ENCODE data around the gene ST8SIA4.
"Not testable (repeated sequence)": the region's sequence is repeated elsewhere in the genome, so short reads cannot be mapped to it uniquely, and the experiment has no call there.

Gene ST8SIA4

DNA sequence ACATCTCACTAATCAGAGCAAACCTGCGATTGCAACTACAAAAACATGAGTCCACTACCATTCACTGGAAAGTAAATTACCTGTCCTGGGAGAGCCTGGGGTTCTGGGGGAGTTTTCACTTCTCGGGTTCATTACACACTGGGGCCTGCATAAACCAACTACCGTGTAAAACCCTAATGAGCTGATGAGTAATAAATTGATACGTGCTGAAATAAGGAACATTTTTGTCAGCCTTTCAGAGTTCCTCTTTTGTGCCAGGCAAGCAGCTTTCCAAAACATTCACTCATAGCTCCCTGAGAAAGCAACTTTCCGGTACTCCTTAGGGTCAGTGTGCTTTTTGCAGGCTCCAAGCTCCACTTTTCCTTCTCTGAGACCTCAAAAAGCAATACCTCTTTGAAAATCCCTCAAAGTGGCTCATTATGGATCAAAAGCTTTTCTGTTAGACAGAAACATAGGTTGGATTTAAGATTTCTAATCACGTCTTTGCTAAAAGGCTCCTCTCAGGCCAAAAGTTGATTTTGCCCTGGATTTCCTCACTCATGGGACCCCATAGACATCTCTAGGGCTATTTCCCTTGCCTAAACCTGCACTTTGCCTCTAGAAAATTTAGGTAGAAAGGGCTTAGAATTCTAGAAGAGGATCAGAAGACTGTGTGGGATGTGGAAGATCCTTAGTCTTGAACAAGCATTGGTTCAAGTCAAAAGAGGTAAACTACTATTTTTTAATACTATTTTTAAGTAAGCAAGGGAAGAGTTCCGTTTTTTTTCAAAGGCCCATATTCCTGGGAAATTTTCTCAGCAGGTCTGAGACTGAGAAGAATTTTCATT lies 74.8 kb downstream of the ST8SIA4 start:
- DNase-seq (ENCODE audit: low read depth), result no peak

GRCh38 chr5:100827481-100827889 lies 75.6 kb downstream of the ST8SIA4 start:
- no peak for DNase-seq (ENCODE audit: low read depth)

- no peak for DNase-seq (ENCODE audit: low read depth)
These were observed 76.9 kb downstream of the ST8SIA4 start for GRCh38 chr5:100826133-100826532.

DNA sequence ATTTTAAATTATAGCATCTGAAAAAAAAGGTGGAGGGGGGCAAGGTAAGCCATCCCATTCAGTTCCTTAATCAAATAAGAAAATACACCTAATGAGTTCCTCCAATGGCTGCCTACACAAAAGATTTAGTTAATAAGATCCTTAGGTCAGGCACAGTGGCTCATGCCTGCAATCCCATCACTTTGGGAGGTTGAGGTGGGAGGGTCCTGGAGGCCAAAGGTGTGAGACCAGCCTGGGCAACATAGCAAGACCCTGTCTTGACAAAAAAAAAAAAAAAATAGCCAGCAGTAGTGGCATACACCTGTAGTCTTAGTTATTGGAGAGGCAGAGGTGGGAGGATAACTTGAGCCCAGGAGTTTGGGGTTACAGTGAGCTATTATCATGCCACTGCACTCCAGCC lies 78.4 kb downstream of the ST8SIA4 start:
- no peak for DNase-seq (ENCODE audit: low read depth)

DNA sequence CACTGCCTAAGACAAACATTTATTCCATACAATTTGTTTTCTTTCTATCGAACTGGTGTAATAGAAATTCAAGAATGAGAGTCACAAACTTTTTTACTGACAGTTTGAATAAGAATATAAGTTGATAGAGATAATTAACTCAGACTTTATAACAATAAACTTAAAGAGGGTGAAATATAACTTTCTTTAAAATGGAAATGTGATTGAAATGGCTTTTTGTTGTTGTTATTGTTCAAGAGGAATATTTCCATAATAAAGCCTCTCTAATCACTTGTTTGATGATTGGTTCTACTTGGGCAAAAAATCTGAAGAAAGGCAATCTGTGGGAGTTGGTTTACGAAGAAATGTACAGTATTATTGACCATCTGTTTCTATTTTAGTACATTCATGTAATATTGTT lies 79.3 kb downstream of the ST8SIA4 start:
- DNase-seq (ENCODE audit: low read depth), result no peak

DNA sequence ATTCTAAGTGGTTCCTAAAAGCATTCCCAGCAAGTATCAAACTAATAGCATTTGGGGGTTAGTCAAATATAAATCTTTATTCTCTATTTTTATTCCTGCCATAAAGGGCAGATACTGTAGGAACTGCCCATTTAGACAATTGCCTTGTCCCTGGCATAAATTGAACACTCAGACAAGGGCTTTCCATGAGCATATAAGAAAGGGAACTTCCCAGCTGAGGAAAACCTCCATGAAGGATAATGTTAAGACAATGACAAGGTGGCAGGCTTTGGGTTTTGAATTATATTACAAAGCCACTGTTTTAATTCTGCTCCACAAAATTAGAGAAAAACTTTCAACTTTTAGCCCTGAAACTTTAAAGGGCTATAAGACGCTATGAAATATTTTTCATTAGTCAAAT lies 81.3 kb downstream of the ST8SIA4 start:
- DNase-seq (ENCODE audit: low read depth), result no peak

GRCh38 chr5:100818340-100818739 lies 84.7 kb downstream of the ST8SIA4 start:
- DNase-seq (ENCODE audit: low read depth), result no peak

DNA sequence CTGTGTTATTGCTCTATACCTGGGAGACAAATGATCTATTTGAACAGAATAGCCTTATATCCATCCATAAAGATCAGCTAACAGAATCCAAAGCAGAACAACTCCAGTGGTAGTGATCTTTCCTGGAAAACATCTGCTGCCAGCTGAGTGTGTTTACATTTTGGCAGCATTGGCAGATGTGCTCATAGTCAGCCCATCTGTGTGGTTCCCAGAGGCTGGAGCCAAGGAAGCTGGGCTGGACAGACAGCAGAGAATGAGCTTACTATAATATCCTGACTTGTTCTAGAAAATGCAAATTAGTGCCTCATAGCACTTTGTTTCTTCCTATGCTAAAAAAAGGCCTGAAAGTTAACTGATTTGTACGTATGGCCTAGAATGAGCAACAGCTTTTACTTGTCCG lies 99.7 kb downstream of the ST8SIA4 start:
- DNase-seq (ENCODE audit: low read depth), result no peak

- DNase-seq (ENCODE audit: low read depth), result no peak
These were observed 100.9 kb downstream of the ST8SIA4 start for GRCh38 chr5:100802208-100802607.

DNA sequence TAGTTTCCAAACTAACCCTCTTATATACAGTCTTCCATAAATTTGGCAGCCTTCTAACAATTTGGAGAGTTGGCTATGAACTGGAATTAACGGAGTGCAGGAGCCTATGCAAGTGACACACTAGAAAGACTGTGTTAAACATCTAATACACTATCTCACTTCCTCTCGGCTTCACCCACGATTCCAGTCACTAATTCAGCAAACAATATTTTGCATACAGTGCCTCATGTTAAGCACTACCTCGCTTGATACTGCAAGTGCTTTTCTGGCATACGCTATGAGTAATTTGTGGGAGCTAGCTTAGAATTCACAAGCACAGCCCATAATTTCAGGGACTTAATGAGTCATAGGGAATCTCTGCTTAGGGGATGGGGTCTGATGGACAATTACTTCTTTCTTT lies 102.5 kb downstream of the ST8SIA4 start:
- DNase-seq (ENCODE audit: low read depth), result no peak

- no peak for DNase-seq (ENCODE audit: low read depth)
These were observed 103.9 kb downstream of the ST8SIA4 start for GRCh38 chr5:100799166-100799565.

- no peak for DNase-seq (ENCODE audit: low read depth)
These were observed 105.2 kb downstream of the ST8SIA4 start for GRCh38 chr5:100797861-100798260.

DNA sequence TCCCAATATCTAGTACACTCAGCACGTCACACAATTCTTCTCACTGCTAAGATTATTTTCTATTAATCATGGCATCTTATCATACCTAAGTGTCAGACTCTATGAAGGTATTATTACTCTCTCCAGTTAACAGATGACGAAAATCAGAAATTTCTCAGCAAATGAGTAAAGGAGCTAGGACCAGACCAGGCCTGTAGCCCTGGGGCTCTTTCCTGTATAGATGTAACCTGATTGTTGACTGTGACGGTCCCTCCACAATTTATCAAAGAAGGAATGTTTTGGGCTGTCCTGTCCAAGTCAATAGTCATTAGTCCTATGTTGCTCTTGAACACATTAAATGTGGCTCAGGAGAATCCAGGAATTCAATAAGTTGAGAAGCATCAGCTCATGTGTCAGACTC lies 106.2 kb downstream of the ST8SIA4 start:
- DNase-seq (ENCODE audit: low read depth), result no peak

GRCh38 chr5:100794844-100795243 lies 108.2 kb downstream of the ST8SIA4 start:
- DNase-seq (ENCODE audit: low read depth), result no peak

DNA sequence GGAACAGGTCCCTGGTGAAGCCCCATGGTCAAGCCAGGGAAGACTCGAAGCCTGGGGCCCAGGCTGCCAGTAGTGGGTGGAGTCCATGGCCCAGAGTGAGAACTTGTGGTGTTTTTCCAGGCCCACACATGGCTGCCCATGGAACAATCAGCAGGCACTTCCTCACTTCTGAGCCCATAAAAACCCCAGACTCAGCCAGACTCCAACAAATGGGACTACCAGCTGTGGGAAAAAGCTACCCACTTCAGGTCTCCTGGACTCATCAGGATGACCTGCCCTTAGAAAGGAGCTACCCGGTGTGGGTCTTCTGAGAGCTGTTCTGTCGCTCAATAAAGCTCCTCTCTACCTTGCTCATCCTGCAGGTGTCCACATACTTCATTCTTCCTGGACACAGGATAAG lies 108.9 kb downstream of the ST8SIA4 start:
- no peak for DNase-seq (ENCODE audit: low read depth)

DNA sequence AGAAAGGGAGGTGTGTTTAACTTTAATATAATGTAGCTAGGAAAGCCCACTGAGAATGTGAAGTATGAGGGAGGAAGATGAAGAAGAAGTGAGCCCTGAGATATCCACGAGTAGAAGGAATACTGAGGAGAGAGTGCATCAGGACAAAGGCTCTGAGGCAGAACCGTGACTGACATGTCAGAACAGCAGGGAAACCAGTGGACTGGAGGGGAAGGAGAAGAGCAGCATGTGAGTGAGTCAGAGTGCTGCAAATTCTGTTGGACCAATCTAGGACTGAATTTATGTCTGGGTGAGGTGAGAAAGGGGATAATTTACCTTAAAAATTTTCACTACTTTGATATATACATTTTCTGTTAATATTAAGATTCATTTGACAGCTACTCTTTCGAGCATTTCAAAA lies 110.3 kb downstream of the ST8SIA4 start:
- DNase-seq (ENCODE audit: low read depth), result no peak

DNA sequence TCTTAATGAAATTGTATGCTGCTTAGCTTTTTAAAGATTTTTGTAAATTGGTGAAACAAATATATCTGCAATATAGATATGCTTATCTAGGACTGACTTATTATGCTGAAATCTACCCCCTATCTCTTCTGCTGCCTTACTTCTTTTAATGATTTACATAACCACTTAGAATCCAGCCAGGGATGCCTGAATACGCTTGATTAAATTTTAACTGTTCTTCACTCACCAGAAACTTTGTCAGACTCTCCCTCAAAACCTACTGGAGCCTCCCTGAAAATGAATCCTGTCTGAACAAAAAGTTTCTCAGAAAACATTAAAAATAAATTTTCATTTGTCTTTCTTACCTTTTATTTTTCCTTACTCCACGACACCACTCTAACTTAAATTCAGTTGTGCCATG lies 111.7 kb downstream of the ST8SIA4 start:
- no peak for DNase-seq (ENCODE audit: low read depth)

DNA sequence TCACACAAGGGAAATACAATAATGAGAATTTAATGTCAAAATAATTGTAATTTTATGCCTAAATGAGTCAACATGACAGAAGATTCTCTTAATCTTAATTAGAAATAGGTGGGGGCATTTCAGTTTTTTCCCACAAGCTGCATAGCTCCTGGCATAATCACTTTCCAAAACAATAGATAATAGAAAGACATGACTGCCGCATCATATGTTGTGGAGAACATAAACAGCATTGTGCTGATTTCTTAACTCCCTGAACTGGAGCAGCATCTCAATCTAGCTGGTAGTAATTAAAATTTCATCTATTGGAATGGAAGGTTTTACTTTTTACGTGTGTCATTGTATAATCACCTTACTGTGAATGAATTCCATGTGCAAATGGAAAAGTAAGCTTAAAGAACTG lies 112.1 kb downstream of the ST8SIA4 start:
- no peak for DNase-seq (ENCODE audit: low read depth)

DNA sequence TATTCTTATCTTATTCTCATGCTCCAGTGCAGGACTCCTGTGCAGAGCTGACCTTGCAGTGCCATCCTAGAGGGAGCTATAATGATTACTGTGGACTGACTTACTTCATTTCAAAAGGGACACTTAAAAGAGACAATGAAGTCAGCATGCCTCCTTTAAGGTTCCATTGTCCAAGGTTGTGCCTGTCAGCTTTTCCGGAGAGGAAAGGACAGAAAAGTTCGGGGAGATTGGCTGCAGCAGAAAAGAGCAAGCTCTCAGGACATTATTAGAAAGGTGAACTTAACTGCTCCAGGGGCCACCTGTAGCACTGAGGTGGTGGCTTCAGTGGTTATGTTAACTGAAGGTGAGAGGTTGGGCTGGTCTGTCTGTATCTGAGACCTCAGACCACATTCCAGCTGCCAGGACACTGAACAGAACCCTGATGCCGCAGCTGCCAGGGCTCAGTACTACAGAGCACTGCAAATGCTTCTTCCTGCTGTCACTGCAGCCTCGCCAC lies 112.9 kb downstream of the ST8SIA4 start:
- no peak for DNase-seq (ENCODE audit: low read depth)

- no peak for DNase-seq (ENCODE audit: low read depth)
These were observed 113.4 kb downstream of the ST8SIA4 start for GRCh38 chr5:100789694-100790093.

DNA sequence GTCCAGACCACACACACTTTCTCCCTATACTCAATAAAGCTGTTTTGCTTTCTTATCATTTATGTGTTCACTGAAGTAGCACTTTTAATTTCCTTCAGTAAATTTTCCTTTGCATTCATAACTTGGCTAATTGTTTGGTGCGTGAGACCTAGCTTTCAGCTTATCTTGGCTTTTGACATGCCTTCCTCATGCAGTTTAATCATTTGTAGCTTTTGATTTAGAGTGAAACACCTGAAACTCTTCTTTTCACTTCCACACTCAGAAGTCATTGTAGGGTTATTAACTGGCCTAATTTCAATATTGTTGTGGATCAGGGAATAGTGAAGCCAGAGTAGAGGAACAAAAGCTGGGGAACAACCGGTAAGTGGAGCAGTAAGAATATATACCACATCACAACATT lies 114.7 kb downstream of the ST8SIA4 start:
- no peak for DNase-seq (ENCODE audit: low read depth)

DNA sequence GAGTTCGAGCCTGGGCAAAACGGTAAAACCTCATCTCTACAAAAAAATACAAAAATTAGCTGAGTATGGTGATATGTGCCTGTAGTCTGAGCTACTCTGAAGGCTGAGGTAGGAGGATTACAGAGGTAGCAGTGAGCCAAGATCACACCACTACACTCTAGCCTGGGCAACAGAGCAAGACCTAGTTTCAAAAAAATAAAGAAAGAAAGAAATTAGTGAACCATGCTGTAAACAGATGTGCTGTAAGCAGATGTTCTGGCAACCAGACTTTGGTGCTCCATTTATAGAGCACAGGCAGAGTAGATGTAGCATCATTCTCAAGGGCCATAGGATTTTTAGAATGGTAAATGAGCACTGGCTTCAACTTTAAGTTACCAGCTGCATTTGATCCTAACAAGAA lies 115.4 kb downstream of the ST8SIA4 start:
- no peak for DNase-seq (ENCODE audit: low read depth)

- not testable (repeated sequence) for DNase-seq (ENCODE audit: low read depth)
These were observed 117.5 kb downstream of the ST8SIA4 start for GRCh38 chr5:100785536-100785935.

DNA sequence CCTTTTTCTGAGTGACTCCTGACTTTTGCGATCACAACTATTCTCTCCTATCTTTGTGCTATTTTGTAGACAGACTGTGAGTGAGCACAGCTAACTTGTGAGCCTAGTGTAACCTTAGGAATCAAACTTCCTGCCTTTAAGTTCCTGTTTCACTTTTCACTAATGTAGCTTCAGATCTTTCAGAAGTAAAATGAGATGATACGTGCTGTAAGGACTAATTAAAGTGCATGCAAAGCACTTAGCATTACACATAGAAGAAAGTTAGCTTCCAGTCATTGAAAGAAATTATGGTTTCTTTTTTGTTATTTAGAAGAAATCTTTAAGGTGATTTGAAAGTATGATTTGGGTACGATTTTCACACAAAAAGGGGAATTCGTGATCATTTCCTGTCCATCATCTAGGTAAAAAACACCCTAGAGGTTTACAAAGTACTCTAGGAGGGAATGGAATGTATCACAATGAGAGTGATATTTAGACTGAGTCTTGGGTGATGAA lies 122.7 kb downstream of the ST8SIA4 start:
- DNase-seq (ENCODE audit: low read depth), result no peak

Measured in T-helper 22 cell (primary cell).